Stimulated activated CD4-positive, alpha-beta T cell treated with anti-CD3 and anti-CD28 coated beads, TNF-alpha, amount 100 ng/mL, for 48 hours (primary cell): Measurements from ENCODE around the gene NGB.

Experiments used
- DNase-seq, 3 donors: peaks; one replicate each; pipeline ENCODE4 v3.0.0-alpha.2; 2020; ENCODE audit warnings: low read depth in 3 of 3

Gene NGB

DNA sequence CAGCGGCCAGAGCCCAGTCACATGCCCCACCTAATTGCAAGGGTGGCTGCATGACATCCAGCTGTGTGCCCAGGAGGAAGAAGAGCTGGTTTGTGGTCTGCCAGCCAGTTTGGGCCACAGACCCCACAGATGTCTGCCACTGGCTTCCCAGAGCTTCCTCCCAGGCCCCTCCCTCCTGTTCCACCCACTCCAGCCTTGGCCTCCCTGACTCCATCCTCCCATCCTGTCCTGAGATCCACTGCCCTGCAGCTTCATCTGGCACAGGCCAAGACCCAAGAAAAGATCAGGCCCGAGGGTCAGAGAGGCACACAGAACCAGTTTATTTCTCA lies 5.9 kb downstream of the NGB start:
- no peak for DNase-seq

GRCh38 chr14:77264466-77265186 lies 6.4 kb downstream of the NGB start:
- no peak for DNase-seq

DNA sequence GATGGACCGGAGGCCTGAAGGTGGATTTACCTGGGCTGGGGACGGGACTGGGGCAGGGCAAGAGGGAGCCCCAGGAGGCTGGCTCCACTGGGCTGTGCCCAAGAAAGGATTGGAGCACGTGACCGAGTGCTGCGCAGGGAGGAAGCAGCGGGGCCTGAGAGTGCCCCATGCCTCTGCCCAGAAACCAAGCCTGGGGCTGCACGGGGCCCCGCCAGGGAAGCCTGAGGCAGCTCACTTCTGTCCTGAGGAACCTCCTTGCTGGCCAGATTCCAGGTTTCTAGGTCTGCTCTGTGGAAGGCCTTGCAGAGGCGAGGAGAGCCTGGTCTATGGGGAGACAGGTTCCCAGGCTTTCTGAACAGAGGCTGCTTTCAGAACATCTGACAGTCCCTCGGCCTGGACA lies 10.4 kb downstream of the NGB start:
- no peak for DNase-seq

DNA sequence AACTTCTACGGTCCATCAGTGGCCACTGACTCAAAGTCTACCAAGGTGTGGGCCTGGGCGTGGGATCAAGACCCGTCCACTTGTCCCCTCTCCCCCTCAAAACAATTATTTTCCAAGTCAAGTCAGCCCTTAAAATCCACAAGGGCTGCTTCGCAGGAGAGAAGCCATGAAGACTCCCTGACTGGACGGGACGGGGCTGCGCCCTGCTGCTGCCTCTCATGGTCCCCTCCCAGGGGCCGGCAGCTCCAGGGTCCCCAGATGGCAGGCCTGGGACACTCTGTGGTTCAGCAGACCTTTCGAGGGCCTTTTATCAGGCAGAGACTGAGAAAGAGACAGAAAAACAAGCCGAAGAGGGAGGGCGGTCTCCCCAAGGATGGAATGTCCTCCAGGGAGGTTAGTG lies 10.8 kb downstream of the NGB start:
- no peak for DNase-seq

GRCh38 chr14:77259025-77259715 lies 11.8 kb downstream of the NGB start:
- DNase-seq, result no peak

DNA sequence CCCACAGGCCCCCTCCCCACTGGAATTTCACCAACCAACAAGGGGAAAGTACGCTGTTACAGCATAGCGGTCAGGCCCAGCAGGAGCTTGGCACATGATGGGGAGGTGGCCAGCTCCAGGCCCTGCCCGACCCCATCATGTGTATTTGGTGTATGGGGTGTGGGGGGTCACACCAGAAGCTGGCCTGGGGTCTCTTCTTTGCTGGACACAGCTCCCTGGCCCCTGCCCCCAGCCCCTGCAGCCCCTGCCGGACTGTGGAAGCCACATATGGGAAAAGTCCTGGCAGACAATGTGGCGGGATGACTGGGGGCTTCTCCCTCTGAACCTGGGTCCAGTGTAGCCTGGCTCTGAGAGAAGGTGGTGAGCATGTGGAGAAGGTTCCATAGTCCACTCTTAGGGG lies 12.4 kb downstream of the NGB start:
- DNase-seq, result no peak

DNA sequence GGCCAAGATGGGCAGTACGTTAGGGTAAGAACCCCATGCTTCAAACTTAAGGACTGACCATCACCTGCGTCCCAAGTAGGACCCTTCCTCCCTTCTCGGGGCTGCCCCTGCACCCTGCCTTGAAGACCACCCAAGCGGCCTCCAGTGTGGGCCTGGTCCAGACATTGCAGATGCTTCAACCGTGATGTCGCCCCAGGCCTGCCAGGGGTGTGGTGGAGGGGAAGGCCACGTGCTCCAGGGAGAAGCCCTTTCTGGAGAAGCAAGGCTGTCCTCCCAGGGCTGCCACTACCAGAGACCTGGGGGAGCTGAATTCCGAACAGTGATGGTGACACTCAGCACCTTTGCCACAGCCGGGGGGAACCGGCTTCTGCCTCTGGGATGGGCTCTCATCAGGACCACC lies 13.3 kb downstream of the NGB start:
- no peak for DNase-seq

- DNase-seq, result no peak
Measured at GRCh38 chr14:77256694-77257093, 14.3 kb downstream of the NGB start.

DNA sequence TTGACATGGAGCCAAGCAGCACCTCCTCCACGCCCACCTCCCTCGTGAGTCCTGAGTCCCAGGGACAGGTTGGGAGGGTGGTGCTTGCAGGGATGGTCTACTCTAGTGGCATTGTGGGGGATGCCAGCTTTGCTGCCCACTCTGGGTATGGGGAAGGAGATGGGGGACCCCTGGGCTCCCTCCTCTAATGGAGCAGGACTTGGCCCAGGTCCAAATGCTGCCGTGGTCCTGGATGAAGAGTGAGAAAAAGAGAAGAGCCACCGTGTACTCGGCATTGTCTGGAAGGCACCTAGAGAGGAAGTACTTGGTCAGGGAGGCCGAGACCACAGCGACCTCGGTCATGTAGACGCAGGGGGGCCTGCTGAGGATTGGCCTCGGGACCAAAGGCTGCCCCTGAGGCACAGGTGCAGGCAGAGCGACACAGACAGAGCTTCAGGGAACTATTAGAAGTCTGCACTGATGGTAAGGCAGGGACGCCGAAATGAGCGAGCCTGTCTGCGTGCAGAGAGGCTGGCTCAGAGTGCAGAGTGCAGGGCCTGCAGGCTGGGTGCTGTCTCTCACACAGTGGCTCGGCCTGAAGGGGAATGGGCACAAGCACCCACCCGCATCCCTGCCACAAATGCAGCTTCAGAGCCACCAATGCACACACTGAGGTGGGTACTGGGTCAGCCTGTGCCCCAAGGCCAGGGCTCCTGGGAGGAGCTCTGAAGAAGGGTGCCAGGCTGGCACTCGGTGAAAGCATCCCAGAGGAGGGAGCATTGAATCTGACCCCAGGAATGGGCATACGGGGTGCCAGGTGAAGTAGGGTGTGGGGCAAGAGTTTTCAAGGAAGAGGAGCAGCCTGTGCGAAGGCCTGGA lies 17.4 kb downstream of the NGB start:
- no peak for DNase-seq

- no peak for DNase-seq
Measured at GRCh38 chr14:77251870-77252269, 19.1 kb downstream of the NGB start.

DNA sequence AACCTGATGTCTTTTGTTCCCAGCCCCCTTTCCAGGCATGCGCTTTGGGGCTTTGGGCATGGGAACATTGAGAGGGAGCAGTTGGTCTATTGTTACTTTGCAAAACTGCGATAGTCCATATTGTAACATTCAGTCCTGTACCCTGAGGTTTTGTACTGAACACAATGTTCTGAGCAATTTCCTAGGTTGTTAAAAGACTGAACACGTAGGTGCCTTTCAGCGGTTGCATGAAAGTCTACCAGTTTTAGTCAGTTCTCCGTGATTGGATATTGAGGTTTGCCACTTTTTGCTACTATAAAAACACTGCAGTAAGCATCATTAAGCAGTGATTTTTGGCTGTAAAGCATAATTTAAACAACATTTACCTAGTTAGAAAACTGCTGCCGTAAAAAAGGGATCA lies 20.1 kb downstream of the NGB start:
- DNase-seq, result no peak

- no peak for DNase-seq
Measured at GRCh38 chr14:77249286-77249685, 21.7 kb downstream of the NGB start.

GRCh38 chr14:77248666-77249065 lies 22.3 kb downstream of the NGB start:
- no peak for DNase-seq

- DNase-seq, result no peak
Measured at GRCh38 chr14:77246784-77247183, 24.2 kb downstream of the NGB start.

- DNase-seq, result no peak
Measured at GRCh38 chr14:77245820-77246219, 25.2 kb downstream of the NGB start.

GRCh38 chr14:77243853-77244252 lies 27.2 kb downstream of the NGB start:
- no peak for DNase-seq

DNA sequence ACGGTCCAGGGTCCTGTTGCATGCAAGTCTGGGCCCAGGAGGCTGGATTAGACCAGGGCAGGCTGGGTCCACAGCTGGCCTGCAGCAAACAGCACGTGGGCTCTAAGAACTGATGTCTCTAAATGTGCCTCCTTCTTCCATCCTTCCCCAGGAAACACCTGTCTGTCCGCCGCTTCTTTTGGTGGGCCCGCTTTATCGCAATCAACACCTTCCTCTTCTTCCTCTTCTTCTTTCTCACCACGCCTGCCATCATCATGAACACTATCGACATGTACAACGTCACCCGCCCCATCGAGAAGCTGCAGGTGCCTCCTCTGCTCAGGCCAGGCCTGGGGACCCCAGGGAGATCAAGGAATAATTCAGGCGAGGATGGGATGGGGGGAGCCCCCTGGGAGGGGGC lies 28.3 kb downstream of the NGB start:
- no peak for DNase-seq

GRCh38 chr14:77241955-77242354 lies 29.1 kb downstream of the NGB start:
- DNase-seq, result no peak

GRCh38 chr14:77240336-77240915 lies 30.6 kb downstream of the NGB start:
- DNase-seq, result no peak

DNA sequence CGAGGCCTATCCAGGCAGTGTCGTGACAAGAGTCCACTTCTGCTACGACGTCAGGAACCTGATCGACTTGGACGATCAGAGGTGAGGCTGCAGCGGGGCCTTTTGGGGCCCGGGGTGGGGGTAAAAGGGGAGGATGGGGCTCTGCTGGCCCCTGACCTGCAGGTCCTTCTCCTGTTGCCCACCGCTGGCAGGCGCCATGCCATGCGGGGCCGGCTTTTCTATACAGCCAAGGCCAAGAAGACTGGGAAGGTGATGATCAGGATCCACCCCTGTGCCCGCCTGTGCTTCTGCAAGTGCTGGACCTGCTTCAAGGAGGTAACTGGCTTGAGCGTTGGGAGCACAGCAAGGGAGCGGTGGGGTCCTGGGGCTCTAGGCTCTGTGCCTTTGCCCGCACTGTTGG lies 31.6 kb downstream of the NGB start:
- DNase-seq, result no peak

GRCh38 chr14:77238996-77239395 lies 32.0 kb downstream of the NGB start:
- DNase-seq, result no peak

DNA sequence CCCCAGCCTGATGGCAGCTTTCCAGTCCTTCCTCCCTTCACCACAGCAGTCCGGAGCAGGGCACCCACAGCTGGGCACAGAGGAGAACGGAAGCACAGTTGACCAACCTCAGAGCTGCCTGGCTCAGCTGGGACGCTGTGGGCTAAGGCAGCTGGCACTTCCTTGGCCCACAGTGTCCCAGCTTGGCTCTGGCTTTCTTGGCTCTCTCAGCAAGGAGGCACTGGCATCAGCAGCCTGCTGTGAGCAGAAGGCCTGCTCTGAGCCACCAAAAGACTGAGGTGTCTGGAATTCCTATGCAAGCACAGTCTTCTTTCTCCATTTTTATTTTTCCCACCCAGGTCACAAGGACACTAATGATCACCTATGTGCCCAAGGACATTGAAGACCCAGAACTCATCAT lies 32.6 kb downstream of the NGB start:
- no peak for DNase-seq

DNA sequence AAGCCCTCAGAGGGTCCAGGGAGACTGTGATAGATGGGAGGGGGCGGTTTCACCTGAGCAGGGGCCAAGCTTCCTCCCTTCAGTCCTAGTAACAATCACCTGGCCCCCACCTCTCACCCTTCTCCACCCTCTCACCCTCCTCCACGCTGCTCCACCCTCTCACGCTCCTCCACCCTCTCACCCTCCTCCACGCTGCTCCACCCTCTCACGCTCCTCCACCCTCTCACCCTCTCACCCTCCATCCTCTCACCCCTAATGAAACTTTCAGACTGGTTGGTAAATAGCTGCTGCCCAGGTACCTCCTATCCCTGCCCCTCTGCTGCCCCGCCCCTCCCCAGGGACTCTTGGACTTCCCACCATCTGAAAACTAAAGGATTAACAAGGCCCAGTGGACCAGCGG lies 34.2 kb downstream of the NGB start:
- DNase-seq, result no peak
